ENCODE measurements around the gene LRRC3B.
"Not testable (repeated sequence)": the region's sequence is repeated elsewhere in the genome, so short reads cannot be mapped to it uniquely, and the experiment has no call there.

LRRC3B gene

DNA sequence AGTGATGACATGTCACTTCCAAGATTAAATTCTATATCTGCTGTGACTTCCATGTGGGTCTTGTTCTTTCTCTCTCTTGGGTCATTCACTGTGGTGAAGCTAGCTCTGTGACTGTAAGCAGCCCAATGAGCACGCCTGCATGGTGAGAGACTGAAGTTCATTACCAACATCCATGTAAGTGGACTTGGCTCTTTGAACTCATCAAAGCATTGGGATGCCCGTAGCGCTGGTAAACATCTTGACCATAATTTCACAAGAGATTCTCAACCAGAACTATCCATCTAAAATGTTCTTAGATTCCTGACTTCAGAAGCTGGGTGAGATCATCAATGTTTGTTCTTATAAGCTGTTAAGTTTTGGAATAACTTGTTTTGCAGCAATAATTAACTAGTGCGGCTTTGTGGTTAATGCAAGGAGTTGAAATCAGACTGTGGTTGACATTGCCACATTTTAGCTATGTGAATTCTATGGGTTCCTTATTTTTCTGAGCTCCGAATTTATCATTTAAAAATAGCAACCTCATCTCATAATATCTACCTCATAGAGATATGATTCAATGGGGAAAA, 31.6 kb upstream of the LRRC3B start:
- no peak for DNase-seq (ENCODE audit: extremely low read depth, low read depth)
- TF ChIP-seq, protein P1, sequence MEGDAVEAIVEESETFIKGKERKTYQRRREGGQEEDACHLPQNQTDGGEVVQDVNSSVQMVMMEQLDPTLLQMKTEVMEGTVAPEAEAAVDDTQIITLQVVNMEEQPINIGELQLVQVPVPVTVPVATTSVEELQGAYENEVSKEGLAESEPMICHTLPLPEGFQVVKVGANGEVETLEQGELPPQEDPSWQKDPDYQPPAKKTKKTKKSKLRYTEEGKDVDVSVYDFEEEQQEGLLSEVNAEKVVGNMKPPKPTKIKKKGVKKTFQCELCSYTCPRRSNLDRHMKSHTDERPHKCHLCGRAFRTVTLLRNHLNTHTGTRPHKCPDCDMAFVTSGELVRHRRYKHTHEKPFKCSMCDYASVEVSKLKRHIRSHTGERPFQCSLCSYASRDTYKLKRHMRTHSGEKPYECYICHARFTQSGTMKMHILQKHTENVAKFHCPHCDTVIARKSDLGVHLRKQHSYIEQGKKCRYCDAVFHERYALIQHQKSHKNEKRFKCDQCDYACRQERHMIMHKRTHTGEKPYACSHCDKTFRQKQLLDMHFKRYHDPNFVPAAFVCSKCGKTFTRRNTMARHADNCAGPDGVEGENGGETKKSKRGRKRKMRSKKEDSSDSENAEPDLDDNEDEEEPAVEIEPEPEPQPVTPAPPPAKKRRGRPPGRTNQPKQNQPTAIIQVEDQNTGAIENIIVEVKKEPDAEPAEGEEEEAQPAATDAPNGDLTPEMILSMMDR (IDR thresholded peaks at IDR 0.05; ENCODE audit: low read depth, low read length, missing control alignments): no peak
- H3K4me3 ChIP-seq (replicated peaks; ENCODE audit: low read depth, low read length): no peak overlapping the region

DNA sequence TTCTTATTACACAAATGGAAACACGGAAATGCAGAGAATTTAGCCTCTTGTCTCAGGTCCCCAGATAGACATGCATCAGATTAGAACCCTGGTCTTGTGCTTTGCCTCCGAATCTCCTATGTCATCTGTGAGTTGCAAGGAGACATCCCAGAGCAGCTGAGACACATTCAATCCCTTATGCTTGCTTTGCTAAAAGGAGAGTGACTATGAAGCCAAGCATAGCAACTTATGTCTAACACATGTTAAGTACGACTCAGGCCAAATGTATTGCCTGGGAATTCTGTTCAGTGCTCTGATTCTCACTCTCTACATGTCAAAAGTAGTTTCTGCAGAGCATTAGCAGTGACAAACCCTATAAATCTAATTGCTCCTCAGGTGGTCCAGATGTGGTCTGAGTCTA, 30.6 kb upstream of the LRRC3B start:
- DNase-seq (ENCODE audit: extremely low read depth, low read depth): no peak
- no peak overlapping the region for H3K4me3 ChIP-seq (replicated peaks; ENCODE audit: low read depth, low read length)
- TF ChIP-seq, protein P1 (IDR thresholded peaks at IDR 0.05; ENCODE audit: low read depth, low read length, missing control alignments): no peak

DNA sequence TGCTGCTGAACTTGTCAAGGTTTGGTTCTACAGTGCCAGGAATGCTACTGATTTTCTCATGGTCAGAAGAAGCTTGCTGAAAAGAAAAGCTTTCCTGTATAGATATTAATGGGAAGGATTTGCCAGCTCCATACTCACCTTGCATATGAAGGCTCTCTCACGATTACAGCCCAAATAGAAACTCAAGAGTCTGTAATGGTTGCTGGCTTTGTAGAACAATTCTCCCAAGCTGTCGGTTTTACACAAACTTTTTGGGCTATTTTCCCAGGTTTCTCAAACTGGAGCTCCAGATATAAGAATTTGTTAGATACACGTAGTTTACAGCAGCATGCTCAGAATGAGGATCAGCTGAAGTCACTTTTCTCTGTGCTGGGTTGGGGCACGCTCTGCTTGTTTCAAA, 30.1 kb upstream of the LRRC3B start:
- no peak overlapping the region for H3K4me3 ChIP-seq (replicated peaks; ENCODE audit: low read depth, low read length)
- TF ChIP-seq, protein P1 (IDR thresholded peaks at IDR 0.05; ENCODE audit: low read depth, low read length, missing control alignments): no peak

DNA sequence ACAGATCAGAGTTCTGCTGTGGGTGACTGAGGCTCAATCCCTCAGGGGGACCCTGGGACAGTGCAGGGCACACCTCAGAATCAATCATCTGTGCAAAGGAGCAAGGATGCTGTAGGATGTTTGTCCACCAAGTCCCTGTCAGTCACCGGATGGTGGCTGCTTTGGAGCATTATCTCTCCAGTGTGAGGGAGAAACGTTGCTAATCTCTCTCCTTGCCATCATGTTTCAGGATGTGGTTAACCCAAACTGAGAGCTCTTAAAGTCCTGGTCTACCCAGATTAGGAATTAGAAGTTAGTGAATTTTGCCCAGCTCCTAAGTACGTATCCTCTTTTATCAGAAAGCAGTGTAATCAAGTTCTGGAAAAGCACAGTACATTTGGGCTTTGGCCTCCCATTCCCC, 26.2 kb upstream of the LRRC3B start:
- no peak for DNase-seq (ENCODE audit: extremely low read depth, low read depth)
- no peak overlapping the region for H3K4me3 ChIP-seq (replicated peaks; ENCODE audit: low read depth, low read length)
- TF ChIP-seq, protein P1 (IDR thresholded peaks at IDR 0.05; ENCODE audit: low read depth, low read length, missing control alignments): no peak

More for the DNA sequence above, 30.1 kb upstream of the LRRC3B start:
- DNase-seq (ENCODE audit: extremely low read depth, low read depth): no peak

DNA sequence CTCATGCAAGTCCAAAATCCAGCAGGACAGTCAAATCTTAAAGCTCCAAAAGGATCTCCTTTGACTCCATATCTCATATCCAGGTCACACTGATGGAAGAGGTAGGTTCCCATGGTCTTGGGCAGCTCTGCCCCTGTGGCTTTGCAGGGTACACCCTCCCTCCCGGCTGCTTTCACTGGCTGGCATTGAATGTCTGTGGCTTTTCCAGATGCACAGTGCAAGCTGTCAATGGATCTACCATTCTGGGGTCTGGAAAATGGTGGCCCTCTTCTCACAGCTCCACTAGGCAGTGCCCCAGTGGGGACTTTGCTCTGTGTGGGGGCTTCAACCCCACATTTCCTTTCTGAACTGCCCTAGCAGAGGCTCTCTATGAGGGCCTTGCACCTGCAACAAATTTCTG, 19.3 kb upstream of the LRRC3B start:
- not testable (repeated sequence) for DNase-seq (ENCODE audit: extremely low read depth, low read depth); H3K4me3 ChIP-seq (replicated peaks; ENCODE audit: low read depth, low read length)

DNA sequence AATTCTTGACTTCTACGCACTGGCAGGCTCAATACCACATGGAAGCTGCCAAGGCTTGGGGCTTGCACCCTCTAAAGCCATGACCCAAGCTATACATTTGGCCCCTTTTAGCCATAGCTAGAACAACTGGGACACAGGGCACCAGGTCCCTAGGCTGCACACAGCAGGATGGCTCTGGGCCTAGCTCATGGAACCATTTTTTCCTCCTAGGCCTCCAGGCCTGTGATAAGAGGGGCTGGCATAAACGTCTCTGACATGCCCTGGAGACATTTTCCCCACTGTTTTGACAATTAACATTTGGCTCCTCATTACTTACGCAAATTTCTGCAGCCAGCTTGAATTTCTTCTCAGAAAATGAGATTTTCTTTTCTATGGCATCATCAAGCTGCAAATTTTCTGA, 18.8 kb upstream of the LRRC3B start:
- DNase-seq (ENCODE audit: extremely low read depth, low read depth); H3K4me3 ChIP-seq (replicated peaks; ENCODE audit: low read depth, low read length): not testable (repeated sequence)

DNA sequence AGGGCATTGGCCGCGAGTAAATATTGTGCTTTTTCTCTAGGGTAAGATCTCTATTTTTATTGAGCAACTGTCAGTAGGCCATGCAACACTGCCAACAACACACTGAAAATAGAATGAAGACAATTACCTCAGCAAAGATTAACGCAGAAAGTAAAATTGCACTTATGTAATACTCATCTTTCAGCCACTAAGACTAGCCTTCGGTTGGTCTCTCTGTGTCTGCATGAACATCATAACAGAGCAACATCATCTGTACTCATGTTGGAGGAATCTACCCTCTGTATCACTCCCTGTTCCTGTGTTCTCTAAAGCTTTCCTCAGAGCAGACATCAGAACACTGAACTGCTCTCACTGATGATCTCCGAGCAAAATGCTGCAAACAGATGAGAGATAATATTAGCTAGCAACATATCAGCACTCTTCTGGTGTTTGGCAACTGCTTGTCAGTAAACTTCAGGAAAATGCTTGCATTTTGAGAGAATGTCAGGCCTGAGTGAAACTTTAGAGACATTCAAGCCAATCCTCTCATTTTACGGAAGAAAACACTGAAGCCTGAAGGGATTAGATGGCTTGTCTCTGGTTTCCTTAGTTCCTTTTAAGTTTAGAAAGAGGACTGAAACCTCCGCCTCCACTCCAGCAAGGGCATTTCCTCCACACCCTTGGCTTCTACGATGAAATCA, 8.4 kb upstream of the LRRC3B start:
- DNase-seq (ENCODE audit: extremely low read depth, low read depth): no peak
- no peak overlapping the region for H3K4me3 ChIP-seq (replicated peaks; ENCODE audit: low read depth, low read length)
- TF ChIP-seq, protein P1 (IDR thresholded peaks at IDR 0.05; ENCODE audit: low read depth, low read length, missing control alignments): no peak

DNA sequence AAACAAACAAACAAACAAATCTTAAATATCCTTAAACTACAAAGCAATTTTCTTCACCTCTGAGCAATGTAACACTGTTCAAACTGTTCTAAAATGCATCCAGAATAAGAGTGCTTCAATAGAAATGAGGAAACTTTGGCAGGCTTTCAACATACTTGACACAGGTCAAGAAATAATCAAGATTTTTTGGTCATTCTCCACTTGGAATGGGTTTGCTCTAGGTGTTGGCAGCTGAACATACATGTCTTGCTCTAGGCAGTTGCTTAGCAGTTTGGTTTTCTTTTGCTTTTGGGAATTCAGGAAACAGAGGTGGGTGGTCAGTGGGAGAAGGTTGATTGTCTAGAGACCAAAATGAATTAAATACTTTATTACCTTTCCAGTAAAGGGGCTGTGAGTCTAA, 1.4 kb upstream of the LRRC3B start:
- TF ChIP-seq, protein P1 (IDR thresholded peaks at IDR 0.05; ENCODE audit: low read depth, low read length, missing control alignments): no peak
- DNase-seq (ENCODE audit: extremely low read depth, low read depth): no peak
- no peak overlapping the region for H3K4me3 ChIP-seq (replicated peaks; ENCODE audit: low read depth, low read length)
